Measurements from ENCODE around the gene KCNIP1. TPM values are rescaled to one million over a fixed set of nuclear protein-coding genes. Genes with fewer than 3 reads are reported as not detected.

The KCNIP1 gene
- total RNA-seq, 2 experiments from 2014 or later = not detected

GRCh38 chr5:170783498-170784247, 279.9 kb downstream of the KCNIP1 start, which contains the start of gene GABRP:
Gene GABRP (plus strand): TSS chr5:170783725. CDS start chr5:170788616, 4,891 bp downstream.
- H3K27ac Mint-ChIP-seq = no peak within 1 kb of the TSS
- no peaks in the 10 kb centered on the region for H3K36me3 Mint-ChIP-seq
- no peak for ATAC-seq
- no peaks in the 10 kb centered on the region for H3K27me3 Mint-ChIP-seq
- no peak for DNase-seq
- no peaks in the 10 kb centered on the region for H3K9me3 Mint-ChIP-seq (ENCODE audit: low read depth)
- CTCF ChIA-PET = no interaction called here
- H3K4me3 Mint-ChIP-seq = no peak within 1 kb of the TSS
- no peaks in the 10 kb centered on the region for H3K4me1 Mint-ChIP-seq

DNA sequence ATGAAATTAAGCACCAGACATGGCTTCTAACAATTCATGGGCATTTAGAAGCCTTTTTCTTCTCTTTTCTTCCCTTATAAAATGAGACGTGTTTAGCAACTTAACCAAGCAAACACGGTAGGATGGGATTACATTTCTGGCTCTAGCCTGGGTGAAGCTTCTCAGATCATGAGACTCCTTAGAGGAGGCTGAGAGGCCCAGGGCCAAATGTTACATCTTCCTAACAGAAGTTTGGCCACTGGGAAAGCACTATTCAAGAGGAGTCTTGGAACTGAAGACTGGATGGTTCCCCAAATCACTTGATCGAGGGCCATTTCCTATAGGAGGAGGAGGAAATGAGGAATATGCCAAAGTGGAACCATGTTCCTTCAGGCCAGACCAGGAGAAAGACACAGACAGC, 281.6 kb downstream of the KCNIP1 start:
- Mint-ChIP-seq H3K36me3 (no peaks in the 10 kb centered on the region), H3K27ac (no peak overlapping the region), H3K9me3 (ENCODE audit: low read depth) (no peaks in the 10 kb centered on the region), H3K4me3 (no peak overlapping the region), H3K27me3 (no peaks in the 10 kb centered on the region), H3K4me1 (no peaks in the 10 kb centered on the region)
- DNase-seq = no peak
- ATAC-seq = no peak
- CTCF ChIA-PET = no interaction called here

Other genes starting within 250 kb of the KCNIP1 start
- gene LCP2, start 206.2 kb upstream of the KCNIP1 start, total RNA-seq = 100 to 1,000 TPM; 393 to 419 TPM
- gene KCNMB1, start 114.7 kb upstream of the KCNIP1 start, total RNA-seq = not detected